GM23248 (cell line): ENCODE results near the gene BLOC1S6. TPM values are rescaled to one million over a fixed set of nuclear protein-coding genes. Genes with fewer than 3 reads are reported as not detected.

ENCODE experiments used
- DNase-seq: peaks from one replicate; pipeline ENCODE4 v3.0.0-alpha.2; 2015
- H2AFZ ChIP-seq: fragments of 200-600 bp; sonication (generic); 2 replicates; pipeline ENCODE4 v1.6.1; 2016; ENCODE audit warnings: antibody characterized with exemption
- H3F3A ChIP-seq: fragments of 200-600 bp; sonication (generic); 2 replicates; pipeline ENCODE4 v1.6.1; 2016; ENCODE audit warnings: mild to moderate bottlenecking, antibody characterized with exemption, mixed run types; ENCODE audit not compliant: insufficient read depth
- H3K27ac ChIP-seq: fragments of 200-600 bp; sonication (generic); 2 replicates; pipeline ENCODE4 v1.5.1; 2016; ENCODE audit warnings: mild to moderate bottlenecking
- H3K27me3 ChIP-seq: fragments of 200-600 bp; sonication (generic); replicated peaks from 2 replicates; pipeline ENCODE4 v1.6.1; 2016; ENCODE audit warnings: mild to moderate bottlenecking; ENCODE audit not compliant: insufficient read depth
- H3K36me3 ChIP-seq: fragments of 200-600 bp; sonication (generic); 2 replicates; pipeline ENCODE4 v1.6.1; 2016; ENCODE audit warnings: low read depth, mild to moderate bottlenecking
- H3K4me1 ChIP-seq: fragments of 200-600 bp; sonication (generic); 2 replicates; pipeline ENCODE4 v1.6.1; 2016; ENCODE audit warnings: mild to moderate bottlenecking; ENCODE audit not compliant: insufficient read depth
- H3K4me2 ChIP-seq: fragments of 200-600 bp; sonication (generic); one replicate; pipeline ENCODE4 v1.6.1; 2016; ENCODE audit warnings: mild to moderate bottlenecking; ENCODE audit not compliant: unreplicated experiment
- H3K4me3 ChIP-seq: fragments of 200-600 bp; sonication (generic); 2 replicates; pipeline ENCODE4 v1.5.1; 2016; ENCODE audit warnings: mild to moderate bottlenecking
- H3K79me2 ChIP-seq: fragments of 200-600 bp; sonication (generic); 2 replicates; pipeline ENCODE4 v1.6.1; 2016; ENCODE audit warnings: mild to moderate bottlenecking; ENCODE audit not compliant: insufficient read depth
- H3K9ac ChIP-seq: fragments of 200-600 bp; sonication (generic); 2 replicates; pipeline ENCODE4 v1.6.1; 2016; ENCODE audit warnings: mild to moderate bottlenecking
- H3K9me2 ChIP-seq: fragments of 200-600 bp; sonication (generic); 2 replicates; pipeline ENCODE4 v1.6.1; 2016; ENCODE audit warnings: mixed run types, mild to moderate bottlenecking, moderate library complexity; ENCODE audit not compliant: insufficient read depth
- H3K9me3 ChIP-seq: fragments of 200-600 bp; sonication (generic); one replicate; pipeline ENCODE4 v1.6.1; 2017; ENCODE audit warnings: low read depth
- H4K20me1 ChIP-seq: fragments of 200-600 bp; sonication (generic); 2 replicates; pipeline ENCODE4 v1.6.0; 2016; ENCODE audit not compliant: insufficient read depth
- EZH2 ChIP-seq: fragments of 200-600 bp; sonication (generic); IDR thresholded peaks from 2 replicates; pipeline ENCODE4 v1.6.1; 2018; ENCODE audit warnings: antibody characterized with exemption, mild to moderate bottlenecking; ENCODE audit not compliant: insufficient read depth, poor library complexity, severe bottlenecking
- EZH2phosphoT487 ChIP-seq: fragments of 200-600 bp; sonication (generic); IDR thresholded peaks from 2 replicates; pipeline ENCODE4 v1.6.1; 2018; ENCODE audit warnings: antibody characterized with exemption, moderate library complexity, mild to moderate bottlenecking, low read depth; ENCODE audit not compliant: insufficient read depth
- WGBS, 2 experiments: methylation state at CpG; one replicate each; pipeline ENCODE4 v1.1.6; 2015 to 2017; ENCODE audit warnings: low lambda C conversion rate in 2 of 2, low coverage in 1 of 2; ENCODE audit errors: missing lambda C conversion rate in 2 of 2; 5-methylcytosine and 5-hydroxymethylcytosine counted together
- in situ Hi-C: fragments of 300-500 bp; cut with MboI; formaldehyde crosslinking; loops from 2 replicates; pipeline ENCODE4 v1.15.0; 2020
- polyA plus RNA-seq: library from polyadenylated mRNA; unstranded; fragments of >200 nt; fragmentation: Nextera tagmentation; extraction: Ambion mirVana; gene quantifications from 2 replicates; pipeline ENCODE4 v1.2.1, GENCODE V29; 2016
- total RNA-seq: library from RNA; depleted of rRNA; stranded (reverse); fragments of >200 nt; shearing (Covaris generic); gene quantifications from 2 replicates; pipeline ENCODE4 v1.2.3, GENCODE V29; 2014

Gene BLOC1S6
- total and polyA plus RNA-seq, 2 experiments from 2014 or later, result 46.3 to 79.4 TPM

GRCh38 chr15:45604326-45604725 lies 17.1 kb downstream of the BLOC1S6 start:
- in situ Hi-C loops, result loop anchor here (25.0 kb wide), 1 partner anchor 417 kb away; the partner anchor contains the start of gene SHF
- no peaks in the 10 kb centered on the region for H3K27me3 ChIP-seq
- no peak overlapping the region for H3K4me3 ChIP-seq
- no peaks in the 10 kb centered on the region for H4K20me1 ChIP-seq
- H2AFZ ChIP-seq, result no peak overlapping the region
- H3K4me2 ChIP-seq, result no peak overlapping the region
- H3K4me1 ChIP-seq, result no peaks in the 10 kb centered on the region; the same call in 1 of the 2 replicates
- H3K79me2 ChIP-seq, result peaks cover 45% of the 10 kb centered on the region
- H3K9ac ChIP-seq, result no peak overlapping the region
- TF ChIP-seq EZH2phosphoT487 (no peak), EZH2 (no peak)
- peaks cover 20% of the 10 kb centered on the region for H3K36me3 ChIP-seq
- peak; percentile 20 for DNase-seq
- 0 out of 2 replicates have a peak overlapping the region, but pooled peaks have one; percentile 4 for H3K27ac ChIP-seq
- WGBS, 2 experiments, result 53 to 55% methylated on average over 1 of the region's 1 CpG
- H3K9me3 ChIP-seq, result no peaks in the 10 kb centered on the region
- no peaks in the 10 kb centered on the region for H3K9me2 ChIP-seq
- H3F3A ChIP-seq, result no peaks in the 10 kb centered on the region

GRCh38 chr15:45606413-45606812 lies 19.2 kb downstream of the BLOC1S6 start:
- Histone ChIP-seq H3K9ac (no peak overlapping the region), H3K9me3 (no peaks in the 10 kb centered on the region), H4K20me1 (no peaks in the 10 kb centered on the region), H3K4me1 (no peaks in the 10 kb centered on the region; the same call in 1 of the 2 replicates), H3F3A (no peaks in the 10 kb centered on the region), H3K4me2 (no peak overlapping the region), H3K9me2 (no peaks in the 10 kb centered on the region), H3K36me3 (peaks cover 20% of the 10 kb centered on the region), H2AFZ (no peak overlapping the region), H3K27me3 (no peaks in the 10 kb centered on the region), H3K4me3 (no peak overlapping the region), H3K79me2 (peaks cover 32% of the 10 kb centered on the region), H3K27ac (no peak overlapping the region)
- in situ Hi-C loops, result loop anchor here (25.0 kb wide), 1 partner anchor 419 kb away; the partner anchor contains the start of gene SHF
- TF ChIP-seq EZH2phosphoT487 (no peak), EZH2 (no peak)
- no peak for DNase-seq
- 84 to 86% methylated on average over 3 of the region's 3 CpGs for WGBS, 2 experiments

GRCh38 chr15:45606841-45607240 lies 19.7 kb downstream of the BLOC1S6 start:
- in situ Hi-C loops, result loop anchor here (25.0 kb wide), 1 partner anchor 420 kb away; the partner anchor contains the start of gene SHF

GRCh38 chr15:45611305-45611704 lies 24.1 kb downstream of the BLOC1S6 start:
- H3K9ac ChIP-seq, result no peak overlapping the region
- peaks cover 7% of the 10 kb centered on the region; the same call in 1 of the 2 replicates for H3K36me3 ChIP-seq
- no peaks in the 10 kb centered on the region for H3K4me1 ChIP-seq
- H3K4me3 ChIP-seq, result no peak overlapping the region
- H3K9me2 ChIP-seq, result no peaks in the 10 kb centered on the region
- in situ Hi-C loops, result loop anchor here (5.0 to 25.0 kb wide), 2 partner anchors 154 to 424 kb away; partner anchors contain the start of gene SHF
- no peak overlapping the region for H3K27ac ChIP-seq
- no peaks in the 10 kb centered on the region for H3K27me3 ChIP-seq
- H3K9me3 ChIP-seq, result no peaks in the 10 kb centered on the region
- H4K20me1 ChIP-seq, result no peaks in the 10 kb centered on the region
- peaks cover 1% of the 10 kb centered on the region; the same call in 1 of the 2 replicates for H3F3A ChIP-seq
- H3K79me2 ChIP-seq, result no peaks in the 10 kb centered on the region
- WGBS, 2 experiments, result 18 to 19% methylated on average over 4 of the region's 4 CpGs
- no peak overlapping the region for H2AFZ ChIP-seq
- TF ChIP-seq EZH2phosphoT487 (no peak), EZH2 (no peak)
- peak; percentile 55 for DNase-seq
- H3K4me2 ChIP-seq, result no peak overlapping the region

More at GRCh38 chr15:45606841-45607240, 19.7 kb downstream of the BLOC1S6 start:
- no peak overlapping the region for H2AFZ ChIP-seq
- no peaks in the 10 kb centered on the region for H4K20me1 ChIP-seq
- no peaks in the 10 kb centered on the region for H3F3A ChIP-seq
- H3K9me3 ChIP-seq, result no peaks in the 10 kb centered on the region
- H3K4me3 ChIP-seq, result no peak overlapping the region
- peaks cover 20% of the 10 kb centered on the region for H3K36me3 ChIP-seq
- no peak overlapping the region for H3K4me2 ChIP-seq
- no peaks in the 10 kb centered on the region; the same call in 1 of the 2 replicates for H3K4me1 ChIP-seq
- no peak for DNase-seq
- no peak overlapping the region for H3K27ac ChIP-seq
- H3K9ac ChIP-seq, result no peak overlapping the region
- TF ChIP-seq EZH2 (no peak), EZH2phosphoT487 (no peak)
- no peaks in the 10 kb centered on the region for H3K9me2 ChIP-seq
- peaks cover 27% of the 10 kb centered on the region for H3K79me2 ChIP-seq
- no peaks in the 10 kb centered on the region for H3K27me3 ChIP-seq
- WGBS, 2 experiments, result 87 to 91% methylated on average over 1 of the region's 1 CpG
